H1 (cell line): ENCODE results near the gene TEX14. TPM values are rescaled to one million over a fixed set of nuclear protein-coding genes. Genes with fewer than 3 reads are reported as not detected.

Source experiments
- CTCF ChIA-PET: fragments of 300-600 bp; sonication (Branson Sonifier 250); formaldehyde crosslinking; loops from one replicate; lab custom pipeline; 2021; ENCODE audit not compliant: partially characterized antibody; lab: Charles Lee
- POLR2A ChIA-PET: fragments of 300-600 bp; sonication (Branson Sonifier 250); formaldehyde crosslinking; loops from one replicate; lab custom pipeline; 2021; ENCODE audit warnings: inconsistent platforms; ENCODE audit not compliant: partially characterized antibody; lab: Charles Lee
- DNase-seq, 2 experiments: peaks; one replicate each; pipeline versions ENCODE4 v3.0.0 to v3.0.0-alpha.2; 2010 to 2022; ENCODE audit warnings: low spot score in 2 of 2, low read depth in 1 of 2, mixed read lengths in 1 of 2
- FAIRE-seq: peaks from 2 replicates; lab custom pipeline; 2011; peaks lifted over from hg19 to GRCh38; lab: Jason Lieb, UNC
- H2AFZ ChIP-seq: 2 replicates; pipeline ENCODE4 v1.8.1; 2012; ENCODE audit warnings: low read length, inconsistent platforms
- H2AK5ac ChIP-seq: 2 replicates; pipeline ENCODE4 v1.6.1; 2013; ENCODE audit warnings: low read depth, low read length
- H2BK120ac ChIP-seq: replicated peaks from 2 replicates; pipeline ENCODE3; 2013; ENCODE audit warnings: low read depth, low read length, inconsistent platforms
- H2BK12ac ChIP-seq: 2 replicates; pipeline ENCODE4 v1.6.1; 2013; ENCODE audit warnings: low read depth, low read length
- H2BK15ac ChIP-seq: 2 replicates; pipeline ENCODE4 v1.6.1; 2013; ENCODE audit warnings: low read length
- H2BK20ac ChIP-seq: 2 replicates; pipeline ENCODE4 v1.6.1; 2013; ENCODE audit warnings: low read length
- H2BK5ac ChIP-seq: 2 replicates; pipeline ENCODE4 v1.6.1; 2013; ENCODE audit warnings: low read depth, low read length
- H3K14ac ChIP-seq: 2 replicates; pipeline ENCODE4 v1.6.1; 2013; ENCODE audit warnings: inconsistent platforms; ENCODE audit not compliant: insufficient read length
- H3K18ac ChIP-seq: 2 replicates; pipeline ENCODE4 v1.6.1; 2013; ENCODE audit warnings: low read length; ENCODE audit errors: extremely low read depth
- H3K23ac ChIP-seq: 2 replicates; pipeline ENCODE4 v1.6.1; 2013; ENCODE audit warnings: inconsistent platforms; ENCODE audit not compliant: insufficient read length
- H3K23me2 ChIP-seq: 2 replicates; pipeline ENCODE4 v1.6.1; 2013; ENCODE audit warnings: low read depth, low read length
- H3K27ac ChIP-seq: 2 replicates; pipeline ENCODE4 v1.6.1; 2011; ENCODE audit warnings: low read depth, low read length, inconsistent platforms
- H3K27me3 ChIP-seq, 4 experiments: replicated peaks in 1 of 4; 1 replicate in 1 of 4; 2 replicates in 3 of 4; pipeline versions ENCODE4 v1.6.1 to v1.8.1; 2011 to 2013; ENCODE audit warnings: low read length in 3 of 4, mild to moderate bottlenecking in 3 of 4, inconsistent platforms in 2 of 4, mixed read lengths in 2 of 4, moderate library complexity in 1 of 4; ENCODE audit not compliant: control insufficient read depth in 3 of 4, insufficient read depth in 3 of 4; ENCODE audit errors: extremely low read depth in 1 of 4
- H3K36me3 ChIP-seq, 4 experiments: 2 replicates each; pipeline versions ENCODE4 v1.6.1 to v1.8.1; 2011 to 2013; ENCODE audit warnings: mild to moderate bottlenecking in 4 of 4, low read length in 3 of 4, moderate library complexity in 2 of 4, control low read depth in 1 of 4, inconsistent platforms in 1 of 4; ENCODE audit not compliant: insufficient read depth in 4 of 4, control insufficient read depth in 2 of 4
- H3K4ac ChIP-seq: replicated peaks from 2 replicates; pipeline ENCODE3; 2013; ENCODE audit warnings: low read length, low read depth, mixed read lengths, inconsistent platforms; ENCODE audit not compliant: insufficient read length
- H3K4me1 ChIP-seq, 4 experiments: replicated peaks in 1 of 4; 1 replicate in 1 of 4; 2 replicates in 3 of 4; pipeline versions ENCODE4 v1.6.1 to v1.8.1; 2011 to 2013; ENCODE audit warnings: low read length in 3 of 4, inconsistent platforms in 2 of 4, mixed read lengths in 1 of 4; ENCODE audit not compliant: insufficient read depth in 4 of 4, control insufficient read depth in 3 of 4
- H3K4me2 ChIP-seq, 2 experiments: 2 replicates each; pipeline versions ENCODE4 v1.6.1 to v1.8.1; 2011 to 2013; ENCODE audit warnings: low read depth in 2 of 2, low read length in 2 of 2, control low read depth in 1 of 2, inconsistent platforms in 1 of 2, mild to moderate bottlenecking in 1 of 2; ENCODE audit not compliant: insufficient read depth in 1 of 2
- H3K4me3 ChIP-seq, 4 experiments: fragments of 200-600, 300-600 bp in 1 of 4; sonication (generic), shearing (Covaris generic), sonication (Bioruptor Twin) in 1 of 4; 2 replicates each; pipeline versions ENCODE4 v1.5.1 to v1.8.1; 2011 to 2016; ENCODE audit warnings: low read length in 4 of 4, low read depth in 3 of 4, control low read depth in 2 of 4, inconsistent platforms in 2 of 4, mild to moderate bottlenecking in 2 of 4, mixed read lengths in 1 of 4, moderate library complexity in 1 of 4; ENCODE audit not compliant: insufficient read depth in 2 of 4; ENCODE audit errors: extremely low read depth in 1 of 4
- H3K56ac ChIP-seq: replicated peaks from 2 replicates; pipeline ENCODE3; 2013; ENCODE audit warnings: low read depth, mild to moderate bottlenecking, mixed read lengths, low read length, inconsistent platforms; ENCODE audit not compliant: insufficient read length
- H3K79me1 ChIP-seq: 2 replicates; pipeline ENCODE4 v1.6.1; 2013; ENCODE audit warnings: low read depth, low read length, control low read depth
- H3K79me2 ChIP-seq, 2 experiments: 2 replicates each; pipeline versions ENCODE4 v1.6.1 to v1.8.1; 2012 to 2013; ENCODE audit warnings: low read length in 2 of 2, mild to moderate bottlenecking in 2 of 2, inconsistent platforms in 1 of 2; ENCODE audit not compliant: insufficient read depth in 2 of 2, control insufficient read depth in 1 of 2
- H3K9ac ChIP-seq, 4 experiments: replicated peaks in 1 of 4; 1 replicate in 1 of 4; 2 replicates in 3 of 4; pipeline versions ENCODE4 v1.6.1 to v1.8.1; 2011 to 2013; ENCODE audit warnings: low read depth in 3 of 4, low read length in 3 of 4, control low read depth in 2 of 4, mild to moderate bottlenecking in 2 of 4, moderate library complexity in 2 of 4, inconsistent platforms in 1 of 4; ENCODE audit errors: extremely low read depth in 1 of 4
- H3K9me3 ChIP-seq, 2 experiments: 2 replicates each; pipeline versions ENCODE4 v1.6.1 to v1.8.1; 2012 to 2013; ENCODE audit warnings: mild to moderate bottlenecking in 2 of 2, moderate library complexity in 2 of 2, control low read depth in 1 of 2, inconsistent platforms in 1 of 2, low read depth in 1 of 2, low read length in 1 of 2, mixed read lengths in 1 of 2; ENCODE audit not compliant: insufficient read depth in 2 of 2
- H4K20me1 ChIP-seq, 2 experiments: replicated peaks in 1 of 2; 2 replicates each; pipeline versions ENCODE3 to v1.8.1; 2011 to 2013; ENCODE audit warnings: inconsistent platforms in 2 of 2, low read length in 2 of 2, mild to moderate bottlenecking in 1 of 2; ENCODE audit not compliant: insufficient read depth in 2 of 2, control insufficient read depth in 1 of 2
- H4K5ac ChIP-seq: 2 replicates; pipeline ENCODE4 v1.6.1; 2013; ENCODE audit warnings: low read length, low read depth, mixed read lengths, inconsistent platforms; ENCODE audit not compliant: insufficient read length
- H4K8ac ChIP-seq: 2 replicates; pipeline ENCODE4 v1.8.0; 2013; ENCODE audit warnings: mild to moderate bottlenecking, moderate library complexity, low read length, inconsistent platforms; ENCODE audit not compliant: insufficient read depth; ENCODE audit errors: extremely low read depth
- H4K91ac ChIP-seq: replicated peaks from 2 replicates; pipeline ENCODE3; 2013; ENCODE audit warnings: low read length, mixed read lengths, inconsistent platforms; ENCODE audit not compliant: insufficient read length
- ASH2L ChIP-seq: fragments of 200-600, 300-600 bp; sonication (generic); IDR thresholded peaks from one replicate; pipeline ENCODE4 v1.7.1; 2017; ENCODE audit warnings: low read length
- BACH1 ChIP-seq: IDR thresholded peaks from 2 replicates; pipeline ENCODE4 v1.6.1; 2012; ENCODE audit warnings: low read length, improper control_type of control experiment
- BRCA1 ChIP-seq: IDR thresholded peaks from 2 replicates; pipeline ENCODE4 v1.6.1; 2012; ENCODE audit warnings: low read depth, low read length, improper control_type of control experiment
- CEBPB ChIP-seq: IDR thresholded peaks from 2 replicates; pipeline ENCODE4 v1.6.1; 2012; ENCODE audit warnings: low read depth, low read length
- CREB1 ChIP-seq: IDR thresholded peaks from 2 replicates; pipeline ENCODE4 v1.6.1; 2012; ENCODE audit warnings: inconsistent platforms
- GABPA ChIP-seq: IDR thresholded peaks from 2 replicates; pipeline ENCODE4 v1.6.1; 2011; ENCODE audit warnings: mild to moderate bottlenecking, low read length, moderate library complexity, borderline replicate concordance; ENCODE audit not compliant: insufficient read depth
- KDM1A ChIP-seq: fragments of 200-600, 300-600 bp; sonication (generic); IDR thresholded peaks from 2 replicates; pipeline ENCODE4 v1.7.1; 2016; ENCODE audit warnings: mild to moderate bottlenecking, low read length, borderline replicate concordance
- KDM4A ChIP-seq: IDR thresholded peaks from one replicate; pipeline ENCODE4 v1.7.1; 2012; ENCODE audit warnings: low read depth, mild to moderate bottlenecking, moderate library complexity, low read length, inconsistent platforms; ENCODE audit not compliant: severe bottlenecking
- SP1 ChIP-seq: IDR thresholded peaks from 2 replicates; pipeline ENCODE4 v1.6.1; 2011; ENCODE audit warnings: low read depth, low read length
- SUZ12 ChIP-seq: fragments of 200-600 bp; sonication (generic); IDR thresholded peaks from 2 replicates; pipeline ENCODE4 v1.6.1; 2012; ENCODE audit warnings: mild to moderate bottlenecking, inconsistent platforms, low read length, moderate library complexity, mixed read lengths
- TAF1 ChIP-seq: IDR thresholded peaks from 2 replicates; pipeline ENCODE4 v1.6.1; 2011; ENCODE audit warnings: mild to moderate bottlenecking, low read depth, low read length
- TCF12 ChIP-seq: IDR thresholded peaks from 2 replicates; pipeline ENCODE4 v1.6.1; 2011; ENCODE audit warnings: low read depth, mild to moderate bottlenecking, low read length
- YY1 ChIP-seq: IDR thresholded peaks from 2 replicates; pipeline ENCODE4 v1.6.1; 2011; ENCODE audit warnings: low read depth, mild to moderate bottlenecking, low read length
- ZNF274 ChIP-seq: IDR thresholded peaks from 2 replicates; pipeline ENCODE4 v1.7.0; 2012; ENCODE audit warnings: low read length, borderline replicate concordance; ENCODE audit errors: extremely low read depth
- WGBS, 2 experiments: shearing (Covaris generic) in 1 of 2; methylation state at CpG; one replicate each; pipeline versions ENCODE4 v1.1.6 to v1.1.7; 2013 to 2015; ENCODE audit warnings: low lambda C conversion rate in 2 of 2, mixed read lengths in 2 of 2, inconsistent platforms in 1 of 2, low coverage in 1 of 2, missing lambda C conversion rate in 1 of 2; ENCODE audit not compliant: insufficient replicate concordance in 2 of 2, insufficient coverage in 1 of 2, insufficient read length in 1 of 2; ENCODE audit errors: extremely low coverage in 1 of 2, missing lambda C conversion rate in 1 of 2; 5-methylcytosine and 5-hydroxymethylcytosine counted together
- polyA plus RNA-seq, 7 experiments: library from polyadenylated mRNA; depleted of rRNA in 3 of 7; stranded (reverse) in 5 of 7; unstranded in 2 of 7; fragments of >200 nt in 5 of 7; fragments of 200-250 nt in 2 of 7; gene quantifications; 1 replicate in 5 of 7; 2 replicates in 1 of 7; 4 replicates in 1 of 7; pipeline versions ENCODE4 v1.2.1 to v1.2.3, GENCODE V29; 2011 to 2013; ENCODE audit warnings: missing spikeins in 2 of 7, mixed read lengths in 2 of 7
- total RNA-seq: library from RNA; stranded (reverse); fragmentation: NEBNext Ultra II Directional; extraction: Animal tissue kit (Norgen Biotek cat#: 25700); gene quantifications from 2 replicates; pipeline ENCODE4 v1.2.1, GENCODE V29; 2021

Gene TEX14
- total and polyA plus RNA-seq, 2 of the 8 experiments (the other 6 are each of a cell fraction or from before 2014, with no cell fraction given), result 0.83 to 2.5 TPM

GRCh38 chr17:58593123-58593522, 98.7 kb downstream of the TEX14 start:
- no peak overlapping the region for H3K56ac ChIP-seq
- no peak overlapping the region for H2AFZ ChIP-seq
- no peaks in the 10 kb centered on the region for H3K4me1 ChIP-seq
- H3K4ac ChIP-seq, result no peak overlapping the region
- H3K27me3 ChIP-seq, result no peaks in the 10 kb centered on the region
- POLR2A ChIA-PET, result no interaction called here
- FAIRE-seq, result no peak
- H3K4me2 ChIP-seq, result no peak overlapping the region
- no peak overlapping the region for H2BK15ac ChIP-seq
- H3K27ac ChIP-seq, result no peak overlapping the region
- CTCF ChIA-PET, result interaction anchor here (0.7 to 4.2 kb wide), 5 partner anchors 7 to 75 kb away, joined by 3 to 40 read pairs (median 4); no protein-coding TSS in a partner anchor
- no peak overlapping the region for H3K4me3 ChIP-seq
- H2BK20ac ChIP-seq, result no peak overlapping the region
- H2BK5ac ChIP-seq, result no peak overlapping the region
- H4K5ac ChIP-seq, result no peak overlapping the region
- TF ChIP-seq SP1, result no peak
- TF ChIP-seq BRCA1, result no peak
- TF ChIP-seq TCF12, result no peak
- no peak for TF ChIP-seq YY1
- no peak for TF ChIP-seq CEBPB
- no peak for TF ChIP-seq BACH1
- no peak for TF ChIP-seq CREB1
- TF ChIP-seq ZNF274, result no peak
- TF ChIP-seq ASH2L, result no peak
- TF ChIP-seq KDM4A, result no peak
- no peak for TF ChIP-seq SUZ12
- no peak for TF ChIP-seq KDM1A
- no peak for TF ChIP-seq TAF1
- no peak for TF ChIP-seq GABPA
- H3K14ac ChIP-seq, result no peak overlapping the region
- H4K91ac ChIP-seq, result no peak overlapping the region
- H3K79me2 ChIP-seq, result no peaks in the 10 kb centered on the region
- no peak overlapping the region for H2BK120ac ChIP-seq
- H2AK5ac ChIP-seq, result no peak overlapping the region
- H4K8ac ChIP-seq, result no peak overlapping the region
- DNase-seq, result no peak
- H3K23me2 ChIP-seq, result no peaks in the 10 kb centered on the region
- H3K18ac ChIP-seq, result no peak overlapping the region
- 85% methylated on average over 1 of the region's 1 CpG; no CpG with 5 or more reads in 1 of the 2 experiments for WGBS, 2 experiments
- no peaks in the 10 kb centered on the region for H3K9me3 ChIP-seq
- no peaks in the 10 kb centered on the region for H4K20me1 ChIP-seq
- H3K79me1 ChIP-seq, result no peaks in the 10 kb centered on the region
- no peak overlapping the region for H3K9ac ChIP-seq
- no peak overlapping the region for H3K23ac ChIP-seq
- H2BK12ac ChIP-seq, result no peak overlapping the region
- H3K36me3 ChIP-seq, result no peaks in the 10 kb centered on the region
